Suppressor macrophage (primary cell): ENCODE measurements around the gene SOWAHD.
"Not testable (repeated sequence)": the region's sequence is repeated elsewhere in the genome, so short reads cannot be mapped to it uniquely, and the experiment has no call there.

Experiments
- DNase-seq, 4 experiments: peaks; one replicate each; pipeline ENCODE4 v3.0.0-alpha.2; 2020 to 2022
- total RNA-seq, 17 experiments: gene quantifications; one replicate each; lab custom pipeline; 2026; ENCODE audit warnings: mixed read lengths in 6 of 17, inconsistent platforms in 3 of 17; lab: John Stamatoyannopoulos, UW

SOWAHD gene, protein sequence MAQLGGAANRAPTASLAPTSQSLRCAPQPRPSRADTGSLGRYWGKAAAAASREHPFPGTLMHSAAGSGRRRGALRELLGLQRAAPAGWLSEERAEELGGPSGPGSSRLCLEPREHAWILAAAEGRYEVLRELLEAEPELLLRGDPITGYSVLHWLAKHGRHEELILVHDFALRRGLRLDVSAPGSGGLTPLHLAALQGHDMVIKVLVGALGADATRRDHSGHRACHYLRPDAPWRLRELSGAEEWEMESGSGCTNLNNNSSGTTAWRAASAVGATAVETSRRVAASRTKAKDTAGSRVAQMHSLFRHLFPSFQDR
- total RNA-seq, result 0 to 11.7 (median 4.7) reads per million in 17 experiments

DNA sequence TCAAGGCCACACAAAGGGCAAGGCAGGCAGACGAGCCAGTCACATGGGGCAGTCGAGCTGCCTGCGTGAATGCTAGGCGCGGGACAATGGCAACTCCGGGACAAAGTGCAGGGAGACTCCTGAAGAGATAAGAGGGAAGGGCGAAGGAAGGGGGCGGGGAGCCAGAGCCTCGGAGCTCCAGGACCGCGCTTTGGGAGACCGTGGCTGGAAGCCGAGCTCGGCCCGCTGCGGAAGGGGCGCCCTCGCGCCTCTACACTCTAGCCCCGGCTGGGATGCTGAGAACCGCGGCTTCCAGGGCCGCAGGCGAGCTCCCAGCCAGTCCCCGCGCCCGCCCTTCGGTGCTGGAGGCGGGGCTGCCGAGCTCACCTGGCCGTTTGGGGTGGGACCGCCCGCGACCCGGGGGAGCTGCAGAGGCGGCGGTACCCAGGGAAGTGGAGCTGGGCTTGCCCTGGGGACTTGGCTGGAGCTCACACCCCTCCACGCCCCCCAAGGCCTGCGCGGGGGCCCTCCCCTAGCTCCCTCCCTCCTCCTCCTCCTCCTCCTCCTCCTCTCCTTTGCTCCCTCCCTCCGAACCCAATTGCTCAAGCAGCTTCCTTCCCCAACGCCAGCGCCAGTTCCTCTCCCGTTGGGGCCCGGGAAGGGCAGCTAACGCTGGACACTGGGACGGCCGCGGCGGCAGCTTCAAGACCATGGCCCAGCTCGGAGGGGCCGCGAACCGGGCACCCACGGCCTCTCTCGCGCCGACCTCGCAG, at the start of gene SOWAHD:
Gene SOWAHD (plus strand): TSS at position 610 of the 752 bp plus-strand sequence. CDS start 80 bp downstream, at position 690.
- peak; percentile 62 to 83 (median 76) for DNase-seq

DNA sequence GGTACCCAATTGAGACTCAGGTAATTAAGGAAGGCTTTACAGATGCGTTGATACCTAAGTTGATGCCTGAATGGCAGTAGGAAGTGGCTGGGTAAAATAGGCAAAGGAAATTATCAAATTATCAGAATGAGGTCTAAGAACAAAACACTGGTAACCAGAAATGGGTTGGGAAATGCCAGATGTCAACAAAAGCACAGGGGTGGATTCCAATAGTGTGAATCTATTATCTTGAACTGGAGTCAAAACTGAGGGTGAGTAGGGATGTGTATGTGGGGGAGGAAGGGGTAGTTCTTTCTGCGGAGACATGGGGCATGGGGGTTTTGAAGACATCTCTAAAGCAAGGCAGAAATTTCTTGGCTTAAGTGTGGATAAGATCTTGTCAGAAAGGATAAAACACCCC, 49.5 kb upstream of the SOWAHD start:
- no peak for DNase-seq

DNA sequence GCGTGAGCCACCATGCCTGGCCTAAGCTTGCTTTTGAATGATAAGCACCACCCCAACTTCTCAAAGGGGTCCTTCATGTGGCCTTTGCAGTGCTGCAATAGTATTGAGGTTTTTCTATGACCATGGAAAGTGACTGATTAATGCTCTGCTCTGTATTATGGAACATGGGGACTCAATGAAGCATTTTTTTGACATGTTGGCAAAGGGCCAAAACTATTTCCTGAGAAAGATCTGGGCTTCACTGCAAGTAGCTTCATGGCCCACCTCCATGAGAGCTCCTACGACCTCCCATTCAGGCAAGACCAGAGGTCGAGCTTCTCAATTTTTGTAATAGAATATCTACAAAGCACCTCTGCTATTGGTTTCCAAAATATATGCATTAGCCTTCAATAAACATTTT, 48.8 kb upstream of the SOWAHD start:
- DNase-seq, result no peak

DNA sequence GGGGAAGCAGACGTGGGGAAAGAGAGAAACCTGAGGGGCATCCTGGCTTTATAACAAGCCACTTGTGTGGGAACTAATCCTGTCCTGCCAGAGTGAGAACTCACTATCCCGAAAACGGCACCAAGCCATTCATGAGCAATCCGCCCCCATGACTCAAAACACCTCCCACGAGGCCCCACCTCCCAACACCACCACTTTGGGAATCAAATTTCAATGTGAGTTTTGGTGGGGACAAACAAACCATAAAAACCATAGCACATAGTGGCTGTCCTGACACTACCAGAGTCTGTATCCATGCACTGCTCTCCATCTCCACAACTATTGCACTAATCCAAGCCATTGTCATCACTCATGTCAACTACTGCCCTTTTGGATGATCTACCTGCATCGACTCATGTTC, 36.9 kb upstream of the SOWAHD start:
- DNase-seq, result no peak

DNA sequence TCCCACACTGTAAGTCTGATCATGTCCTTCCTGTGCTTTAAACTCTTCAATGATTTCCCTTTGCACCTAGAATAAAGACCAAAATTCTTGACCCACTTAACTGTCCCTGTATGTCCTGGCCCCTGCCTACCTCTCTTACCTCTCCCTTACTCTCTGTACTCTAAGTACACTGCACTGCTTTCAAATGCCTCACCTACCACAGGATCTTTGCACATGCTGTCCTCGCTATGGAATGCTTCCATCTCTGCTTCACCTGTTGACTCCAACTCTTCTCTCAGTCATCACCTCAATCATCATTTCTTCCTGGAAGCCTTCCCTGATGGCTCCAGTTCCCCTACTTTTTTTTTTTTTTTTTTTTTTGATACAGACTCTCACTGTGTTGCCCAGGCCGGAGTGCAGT, 36.5 kb upstream of the SOWAHD start:
- DNase-seq, result no peak

DNA sequence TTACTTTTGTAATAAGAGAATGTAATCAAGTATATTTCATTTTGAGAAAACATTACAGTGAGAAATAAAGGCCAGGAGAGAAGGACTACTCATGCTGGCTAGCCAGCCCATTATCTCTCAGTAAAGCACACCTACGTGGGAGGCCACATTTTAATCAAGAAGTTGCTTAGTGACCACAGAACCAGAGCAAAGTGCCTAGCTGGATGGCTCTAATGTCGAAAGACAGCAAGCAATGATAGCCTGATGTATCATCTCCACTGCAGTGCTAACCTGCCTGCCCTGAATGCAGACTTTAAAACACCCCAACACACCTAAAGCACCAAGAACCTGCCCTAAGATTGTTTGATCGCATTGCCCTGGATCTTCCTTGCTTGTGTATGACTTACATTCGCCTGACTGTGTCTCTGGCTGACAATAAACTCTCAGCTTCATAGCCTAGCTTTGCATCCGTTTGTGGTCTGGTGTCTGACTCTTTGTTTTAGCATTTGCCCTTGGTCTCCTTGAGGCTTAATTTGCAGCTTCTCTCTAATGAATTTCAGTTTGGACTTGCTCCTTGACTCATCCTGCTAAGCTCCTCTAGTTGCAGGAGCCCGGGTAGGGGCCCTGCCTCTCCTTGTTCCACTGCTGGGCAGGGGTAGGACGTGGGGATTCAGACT, 31.4 kb upstream of the SOWAHD start:
- DNase-seq, result peak in 1 of 4 experiments; percentile 1

DNA sequence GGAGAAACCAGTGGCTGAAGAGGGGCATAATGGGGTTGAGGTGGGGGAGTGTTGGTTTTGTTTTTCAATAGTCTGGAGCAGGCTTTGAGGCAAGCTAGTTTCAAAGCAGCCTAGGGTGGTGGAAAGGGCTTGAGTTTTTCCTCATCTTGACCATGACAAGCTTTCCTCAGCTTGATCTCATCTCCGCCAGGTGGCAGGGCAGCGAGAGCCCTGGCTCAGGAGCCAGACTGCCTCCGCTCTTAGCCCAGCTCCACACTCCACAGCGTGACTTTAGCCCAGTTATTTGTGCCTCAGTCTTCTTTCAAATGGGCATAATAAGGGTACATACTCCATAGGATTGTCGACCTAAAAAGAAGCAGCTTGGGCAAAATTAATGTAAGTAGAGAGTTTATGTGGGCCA, 29.9 kb upstream of the SOWAHD start:
- DNase-seq, result no peak

DNA sequence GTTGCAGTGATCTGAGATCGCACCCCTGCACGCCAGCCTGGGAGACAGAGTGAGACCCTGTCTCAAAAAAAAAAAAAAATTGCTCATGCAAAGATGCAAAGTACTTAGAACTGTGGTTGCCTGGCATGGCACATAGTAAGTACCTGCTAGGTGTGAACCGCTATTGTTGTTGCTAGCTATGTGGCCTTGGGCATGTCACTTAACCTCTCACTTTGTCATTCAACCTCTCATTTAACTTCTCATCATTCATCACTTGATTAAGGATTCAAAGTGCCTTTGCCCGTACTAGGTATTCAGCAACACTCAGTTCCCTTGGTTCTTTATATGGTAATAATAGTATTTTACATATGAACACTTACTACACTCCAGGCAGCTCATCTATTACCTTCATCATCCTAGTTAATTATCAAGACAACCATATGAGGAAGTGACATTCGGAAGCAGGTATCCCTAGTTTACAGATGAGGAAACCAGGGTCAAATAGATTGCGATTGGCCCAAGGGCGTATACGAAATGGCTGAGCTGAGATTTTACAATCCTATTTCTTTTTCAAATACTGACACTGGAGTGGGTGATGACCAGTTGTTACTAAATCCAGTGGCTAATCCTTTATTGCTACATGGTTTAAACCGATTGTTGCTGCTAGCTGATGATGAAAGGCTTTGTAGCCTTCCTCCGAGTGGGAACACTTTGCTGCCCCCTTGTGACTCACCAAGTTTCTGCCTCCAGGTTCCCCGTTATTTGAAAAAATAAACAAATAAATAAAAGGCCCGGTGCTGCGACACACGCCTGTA, 28.8 kb upstream of the SOWAHD start:
- DNase-seq, result peak; percentile 77 to 85 (median 82)

DNA sequence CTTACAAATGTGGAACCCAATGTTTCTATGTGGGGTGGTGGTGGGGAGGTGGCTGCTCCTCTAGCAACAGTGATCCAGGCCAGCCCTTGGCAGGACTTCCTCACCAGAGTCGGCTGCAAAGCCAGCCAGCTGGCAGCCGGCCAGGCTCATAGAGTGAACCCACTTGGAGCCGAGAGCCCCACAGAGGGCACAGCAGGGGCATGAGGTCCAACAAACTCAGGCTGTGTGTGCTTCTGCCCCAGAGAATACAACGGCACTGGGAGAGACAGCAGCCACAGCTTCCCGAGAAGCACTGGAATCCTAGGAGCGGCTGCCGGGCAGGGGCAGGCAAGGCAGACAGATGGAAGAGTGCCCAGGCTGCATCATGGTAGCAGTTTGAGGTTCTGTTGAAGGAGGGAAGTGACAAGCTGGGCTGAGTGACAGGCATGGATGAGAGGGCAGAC, 23.5 kb upstream of the SOWAHD start:
- DNase-seq, result peak; percentile 66 to 81 (median 74)

DNA sequence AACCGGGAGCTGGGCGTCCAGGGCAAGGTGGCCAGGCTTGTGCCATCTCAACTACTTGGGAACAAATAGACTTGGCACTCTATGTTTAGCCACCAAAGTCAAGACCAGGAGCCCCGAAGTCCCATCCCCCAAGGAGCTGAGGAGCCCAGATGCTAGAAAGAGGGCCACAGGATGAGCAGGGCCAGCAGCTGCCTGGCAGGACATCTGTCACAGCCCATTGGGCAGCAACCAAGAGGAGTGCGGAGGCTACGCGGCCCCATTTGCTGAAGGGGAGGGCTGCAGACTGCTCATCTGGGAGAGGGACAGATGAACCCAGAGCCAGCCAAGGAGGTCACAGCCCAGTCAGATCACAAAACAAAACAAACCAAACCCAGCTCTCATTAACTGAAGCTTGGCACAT, 22.9 kb upstream of the SOWAHD start:
- no peak for DNase-seq

DNA sequence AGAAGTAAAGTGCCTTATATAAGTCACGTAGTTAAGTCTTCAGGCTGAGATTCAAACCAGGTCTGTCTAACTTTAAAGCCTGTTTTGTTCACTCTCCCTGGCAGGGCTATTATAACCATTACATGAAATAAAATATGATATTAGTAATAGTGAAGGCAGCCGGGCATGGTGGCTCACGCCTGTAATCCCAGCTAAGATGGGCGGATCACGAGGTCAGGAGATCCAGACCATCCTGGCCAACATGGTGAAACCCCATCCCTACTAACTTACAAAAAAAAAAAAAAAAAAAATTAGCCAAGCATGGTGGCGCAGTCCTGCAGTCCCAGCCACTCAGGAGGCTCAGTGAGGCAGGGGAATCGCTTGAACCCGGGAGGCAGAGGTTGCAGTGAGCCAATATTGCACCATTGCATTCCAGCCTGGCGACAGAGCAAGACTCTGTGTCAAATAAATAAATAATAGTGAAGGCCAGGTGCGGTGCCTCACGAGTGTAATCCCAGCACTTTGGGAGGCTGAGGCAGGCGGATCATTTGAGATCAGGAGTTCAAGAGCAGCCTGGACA, 22.1 kb upstream of the SOWAHD start:
- DNase-seq, result no peak

DNA sequence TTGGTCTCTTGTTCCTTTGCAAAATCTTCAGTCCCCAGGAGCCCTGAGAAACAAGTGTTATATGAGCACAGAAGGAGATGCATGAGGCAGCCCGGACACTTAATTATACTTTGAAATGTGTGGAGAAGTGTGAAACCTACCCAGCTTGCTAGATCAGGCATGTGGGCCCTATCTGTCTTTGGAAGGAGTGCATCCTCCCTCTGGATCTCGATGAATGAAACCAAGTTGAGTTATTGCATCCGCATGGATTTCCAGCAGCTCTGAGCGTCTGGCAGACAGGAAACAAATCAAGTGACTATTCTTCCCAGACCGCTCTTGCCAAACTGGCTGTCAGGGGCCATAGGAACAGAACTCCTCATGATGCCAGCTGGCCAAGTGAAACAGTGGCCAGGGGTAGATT, 19.6 kb upstream of the SOWAHD start:
- no peak for DNase-seq

DNA sequence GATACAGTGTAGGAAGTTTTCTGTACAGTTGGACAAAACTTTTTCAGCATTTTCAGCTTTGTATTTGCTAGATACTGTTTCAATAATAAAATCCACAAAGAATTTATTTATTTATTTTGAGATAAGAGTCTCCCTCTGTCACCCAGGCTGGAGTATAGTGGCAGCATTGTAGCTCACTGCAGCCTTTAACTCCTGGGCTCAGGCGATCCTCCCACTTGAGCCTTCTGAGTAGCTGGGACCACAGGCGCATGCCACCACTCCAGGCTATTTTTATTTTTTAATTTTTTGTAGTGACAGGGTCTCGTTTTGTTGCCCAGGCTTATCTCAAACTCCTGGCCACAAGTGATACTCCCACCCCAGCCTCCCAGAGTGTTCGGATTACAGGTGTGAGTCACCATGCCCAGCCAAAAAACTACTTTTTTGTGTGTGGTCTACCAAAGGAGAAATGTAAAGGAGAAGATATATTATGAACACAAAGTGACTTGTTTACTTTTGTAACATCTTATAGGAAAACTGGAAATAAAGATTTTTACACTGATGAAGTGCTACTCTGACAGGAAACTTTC, 13.0 kb upstream of the SOWAHD start:
- DNase-seq, result no peak

DNA sequence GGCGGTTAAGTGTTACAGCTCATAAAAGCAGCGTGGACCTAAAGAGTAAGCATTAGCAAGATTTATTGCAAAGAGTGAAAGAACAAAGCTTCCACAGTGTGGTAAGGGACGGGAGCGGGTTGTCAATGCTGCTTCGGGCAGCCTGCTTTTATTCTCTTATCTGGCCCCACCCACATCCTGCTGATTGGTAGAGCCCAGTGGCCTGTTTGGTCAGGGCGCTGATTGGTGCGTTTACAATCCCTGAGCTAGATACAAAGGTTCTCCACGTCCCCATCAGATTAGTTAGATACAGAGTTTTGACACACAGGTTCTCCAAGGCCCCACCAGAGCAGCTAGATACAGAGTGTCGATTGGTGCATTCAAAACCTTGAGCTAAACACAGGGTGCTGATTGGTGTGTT, 8.3 kb upstream of the SOWAHD start:
- not testable (repeated sequence) for DNase-seq

DNA sequence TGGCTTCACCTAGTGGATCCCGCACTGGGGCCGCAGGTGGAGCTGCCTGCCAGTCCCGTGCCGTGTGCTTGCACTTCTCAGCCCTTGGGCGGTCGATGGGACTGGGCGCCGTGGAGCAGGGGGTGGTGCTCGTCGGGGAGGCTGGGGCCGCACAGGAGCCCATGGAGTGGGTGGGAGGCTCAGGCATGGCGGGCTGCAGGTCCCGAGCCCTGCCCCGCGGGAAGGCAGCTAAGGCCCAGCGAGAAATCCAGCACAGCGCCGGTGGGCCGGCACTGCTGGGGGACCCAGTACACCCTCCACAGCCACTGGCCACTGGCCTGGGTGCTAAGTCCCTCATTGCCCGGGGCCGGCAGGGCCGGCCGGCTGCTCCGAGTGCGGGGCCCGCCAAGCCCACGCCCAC, 7.6 kb upstream of the SOWAHD start:
- DNase-seq, result not testable (repeated sequence)

DNA sequence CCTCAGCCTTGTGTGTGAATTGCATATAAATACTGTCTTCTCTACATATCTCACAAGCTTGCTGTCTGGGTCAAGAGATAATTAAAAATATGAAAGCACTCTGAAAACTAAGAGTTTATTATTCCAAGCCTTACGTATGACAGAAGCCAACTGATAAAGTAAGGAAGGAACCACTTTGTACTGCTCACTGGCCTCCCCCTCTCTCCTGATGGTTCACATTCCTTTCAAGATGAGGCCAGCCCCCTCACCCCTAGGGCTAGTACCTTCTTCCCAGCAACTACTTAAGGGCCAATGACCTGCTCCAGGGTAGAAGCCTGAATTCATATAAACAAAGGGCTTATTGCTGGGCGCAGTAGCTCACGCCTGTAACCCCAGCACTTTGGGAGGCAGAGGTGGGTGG, 5.4 kb upstream of the SOWAHD start:
- no peak for DNase-seq

DNA sequence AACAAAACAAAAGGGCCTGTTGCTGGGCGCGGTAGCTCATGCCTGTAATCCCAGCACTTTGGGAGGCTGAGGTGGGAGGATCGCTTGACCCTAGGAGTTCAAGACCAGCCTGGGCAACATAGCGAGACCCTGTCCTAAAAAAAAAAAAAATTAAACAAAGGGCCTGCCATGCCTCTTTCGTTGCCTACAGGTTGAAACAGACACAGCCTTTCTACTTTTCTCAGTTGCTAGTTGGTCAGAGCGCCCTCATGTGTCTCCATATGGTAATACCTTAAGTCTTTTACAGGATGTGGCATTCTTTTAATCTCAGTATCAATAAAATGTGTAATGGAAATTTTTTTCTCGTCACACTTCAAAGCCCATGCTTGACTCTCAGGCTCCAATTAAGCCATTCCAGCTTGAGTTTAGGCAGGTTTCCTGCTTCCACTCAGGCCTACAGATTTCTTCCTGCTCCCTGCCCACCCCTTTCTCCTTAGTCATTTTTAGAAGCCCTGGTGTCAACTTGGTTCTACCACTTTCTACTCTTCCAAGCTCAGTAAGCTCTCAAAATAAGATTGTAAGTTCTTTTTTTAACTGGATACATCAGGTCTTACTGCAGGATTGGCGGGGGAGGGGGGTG, 4.6 kb upstream of the SOWAHD start:
- DNase-seq, result peak; percentile 44 to 64 (median 48)

DNA sequence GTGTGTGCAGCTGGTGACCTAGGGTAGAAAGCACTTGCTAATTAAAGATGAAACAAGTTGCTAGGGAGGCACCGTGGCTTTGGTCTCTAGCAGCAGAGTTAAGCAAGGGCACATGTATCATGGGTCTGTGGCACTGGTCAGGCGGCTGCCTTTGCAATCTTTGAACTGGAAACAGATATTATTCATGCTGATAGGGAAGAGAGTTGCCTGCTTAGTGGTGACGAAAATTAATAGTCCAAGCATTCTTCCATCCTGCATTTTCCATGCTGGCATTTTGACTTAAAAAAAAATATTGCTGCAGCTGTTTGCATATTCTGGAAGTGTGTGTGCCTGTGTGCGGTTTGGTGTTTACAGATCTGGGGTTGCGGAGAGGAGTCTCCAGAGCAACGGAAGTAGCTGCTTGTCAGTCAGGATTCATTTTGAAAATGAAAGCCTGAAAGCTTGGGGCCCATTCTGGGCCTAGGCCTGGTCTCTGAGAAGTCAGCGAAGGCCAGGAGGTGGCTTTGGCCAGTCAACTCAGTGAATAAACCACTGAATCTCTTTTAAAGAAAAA, 2.3 kb upstream of the SOWAHD start:
- DNase-seq, result peak; percentile 60 to 77 (median 74)

DNA sequence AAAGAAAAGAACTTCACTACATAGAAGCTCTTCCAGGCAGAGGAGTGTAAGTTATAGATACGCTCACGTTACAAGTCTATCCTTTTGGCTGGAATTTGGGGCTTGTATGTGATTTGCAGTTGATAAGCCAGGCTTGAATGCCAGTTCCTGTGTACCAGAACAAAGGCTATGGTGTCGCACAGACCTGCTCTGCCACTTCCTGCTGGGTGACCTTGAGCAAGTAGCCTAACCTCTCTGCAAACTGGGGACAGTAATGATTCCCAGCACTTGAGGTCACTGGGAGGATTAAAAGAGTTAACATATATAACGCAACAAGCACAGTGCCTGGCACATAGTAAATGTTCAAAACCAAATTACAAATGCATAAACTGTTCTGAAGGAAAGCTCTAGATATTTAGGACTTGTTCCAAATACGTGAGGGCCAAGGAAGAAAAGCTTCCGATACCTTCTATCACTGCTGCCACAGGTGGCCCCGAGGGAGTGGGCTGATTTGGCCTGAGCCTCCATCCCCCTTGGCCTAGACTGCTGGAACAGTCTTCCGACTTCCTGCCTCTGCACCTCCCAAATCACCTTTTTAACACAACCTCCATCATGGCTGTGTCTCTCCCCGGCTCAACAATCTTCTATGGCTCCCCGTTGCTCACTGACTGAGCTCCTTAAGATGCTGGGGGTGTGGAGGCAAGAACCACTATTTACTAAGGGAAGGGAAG, 1.3 kb upstream of the SOWAHD start:
- peak in 2 of 4 experiments; percentile 8 to 23 for DNase-seq

DNA sequence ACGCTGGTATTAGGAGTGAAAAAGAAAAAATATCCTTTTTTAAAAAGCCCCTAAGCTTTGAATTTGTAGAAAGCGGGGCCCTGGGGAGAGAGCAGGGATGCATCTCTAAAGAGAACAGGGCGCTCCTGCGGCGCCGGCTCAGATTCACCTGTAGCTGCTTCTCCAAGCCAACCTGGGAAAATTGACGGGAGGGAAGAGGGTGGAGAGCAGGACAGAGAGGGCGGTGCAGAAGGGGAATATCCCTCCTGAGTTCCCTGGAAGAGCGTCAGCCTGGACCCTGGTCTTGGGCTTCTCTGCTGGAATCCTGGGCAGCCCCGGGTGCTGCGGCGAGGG, 776 bp upstream of the SOWAHD start:
- DNase-seq, result no peak
